Measurements from ENCODE around the gene GRAP2. TPM values are rescaled to one million over a fixed set of nuclear protein-coding genes. Genes with fewer than 3 reads are reported as not detected.

GRAP2 gene
- total and polyA plus RNA-seq, 2 of the 4 experiments (the other 2 are of a cell fraction): not detected

- Histone ChIP-seq H2AK9ac (replicated peaks; ENCODE audit: low read depth, low read length, poor library complexity) (no peak within 1 kb of the TSS), H3K4ac (ENCODE audit: low read depth, low read length) (no peak within 1 kb of the TSS), H3K27me3 (ENCODE audit: control insufficient read depth, insufficient read depth, low read length) (peaks cover 27% of the 10 kb centered on the region), H2BK5ac (ENCODE audit: low read depth, low read length, poor library complexity, severe bottlenecking) (no peak within 1 kb of the TSS), H2AFZ (replicated peaks; ENCODE audit: low read length, poor library complexity) (no peak within 1 kb of the TSS), H3K79me1 (ENCODE audit: low read depth in 1 of 2, low read length in 2 of 2) (no peaks in the 10 kb centered on the region), H2BK15ac (ENCODE audit: low read depth, low read length) (no peak within 1 kb of the TSS), H3K4me3 (ENCODE audit: insufficient read depth, low read depth, low read length) (no peak within 1 kb of the TSS), H3K36me3 (ENCODE audit: control insufficient read depth, insufficient read depth, low read length) (no peaks in the 10 kb centered on the region), H3K18ac (ENCODE audit: low read depth, low read length) (no peak within 1 kb of the TSS), H4K20me1 (ENCODE audit: insufficient read depth, low read length) (no peaks in the 10 kb centered on the region), H3K23ac (ENCODE audit: low read depth, low read length) (no peak within 1 kb of the TSS), H2AK5ac (ENCODE audit: low read depth, low read length) (no peak within 1 kb of the TSS), H4K5ac (ENCODE audit: low read depth, low read length) (no peak within 1 kb of the TSS), H3K4me2 (ENCODE audit: low read depth, low read length) (no peak within 1 kb of the TSS), H3K9me1 (ENCODE audit: insufficient read depth, low read length) (no peaks in the 10 kb centered on the region), H3K4me1 (ENCODE audit: control insufficient read depth, insufficient read depth, low read length) (no peaks in the 10 kb centered on the region), H3K9me3 (ENCODE audit: control insufficient read depth, insufficient read depth, low read length) (no peaks in the 10 kb centered on the region), H4K91ac (ENCODE audit: insufficient read depth, low read depth, low read length) (no peak within 1 kb of the TSS), H3K56ac (ENCODE audit: extremely low read depth, insufficient read depth, low read length) (no peak within 1 kb of the TSS), H2BK20ac (ENCODE audit: low read depth, low read length) (no peak within 1 kb of the TSS), H3K9ac (ENCODE audit: low read depth, low read length) (no peak within 1 kb of the TSS), H3K14ac (replicated peaks; ENCODE audit: low read depth, low read length) (no peak within 1 kb of the TSS), H3K27ac (ENCODE audit: insufficient read depth, low read length) (no peak within 1 kb of the TSS), H4K8ac (ENCODE audit: low read depth in 2 of 2, low read length in 2 of 2) (no peak within 1 kb of the TSS), H2BK120ac (ENCODE audit: low read depth, low read length) (no peak within 1 kb of the TSS)
- BruUV-seq (replicated peaks): no TSS peak
- CTCF ChIA-PET: no interaction called here
- dilution Hi-C loops (cut with HindIII; ENCODE audit: low sequenced_read_pairs, unreplicated experiment): no loop called here
- POLR2A ChIA-PET (ENCODE audit: unreplicated experiment): no interaction called here
- ATAC-seq (ENCODE audit: low read depth) (no peak), DNase-seq (no peak)
- in situ Hi-C loops (cut with MboI; ENCODE audit: low sequenced_read_pairs): no loop called here
- intact Hi-C loops (cut with micrococcal nuclease): no loop called here
- TF ChIP-seq BHLHE40 (IDR thresholded peaks at IDR 0.05; ENCODE audit: low read depth, low read length) (no peak), SMC3 (IDR thresholded peaks at IDR 0.05; ENCODE audit: low read depth, low read length) (no peak), RFX5 (IDR thresholded peaks at IDR 0.05; ENCODE audit: low read depth, low read length) (no peak), RAD21 (IDR thresholded peaks at IDR 0.05; ENCODE audit: low read length) (no peak), RCOR1 (IDR thresholded peaks at IDR 0.05; ENCODE audit: insufficient replicate concordance, low read length) (no peak), MAFK (IDR thresholded peaks at IDR 0.05; ENCODE audit: low read depth, low read length) (no peak), POLR2A (IDR thresholded peaks at IDR 0.05; ENCODE audit: low read depth, low read length) (no peak), CHD1 (IDR thresholded peaks at IDR 0.05; ENCODE audit: low read depth, low read length) (no peak), MAZ (IDR thresholded peaks at IDR 0.05; ENCODE audit: borderline replicate concordance, low read depth, low read length) (no peak), NFE2L2 (IDR thresholded peaks at IDR 0.05; ENCODE audit: low read depth, low read length) (no peak), FOS (IDR thresholded peaks at IDR 0.05; ENCODE audit: low read depth, low read length) (no peak), USF2 (IDR thresholded peaks at IDR 0.05; ENCODE audit: low read depth, low read length) (no peak), CEBPB (IDR thresholded peaks at IDR 0.05; ENCODE audit: low read depth, low read length) (no peak), MXI1 (IDR thresholded peaks at IDR 0.05; ENCODE audit: borderline replicate concordance, low read depth, low read length) (no peak)
- TF ChIP-seq, protein P1, sequence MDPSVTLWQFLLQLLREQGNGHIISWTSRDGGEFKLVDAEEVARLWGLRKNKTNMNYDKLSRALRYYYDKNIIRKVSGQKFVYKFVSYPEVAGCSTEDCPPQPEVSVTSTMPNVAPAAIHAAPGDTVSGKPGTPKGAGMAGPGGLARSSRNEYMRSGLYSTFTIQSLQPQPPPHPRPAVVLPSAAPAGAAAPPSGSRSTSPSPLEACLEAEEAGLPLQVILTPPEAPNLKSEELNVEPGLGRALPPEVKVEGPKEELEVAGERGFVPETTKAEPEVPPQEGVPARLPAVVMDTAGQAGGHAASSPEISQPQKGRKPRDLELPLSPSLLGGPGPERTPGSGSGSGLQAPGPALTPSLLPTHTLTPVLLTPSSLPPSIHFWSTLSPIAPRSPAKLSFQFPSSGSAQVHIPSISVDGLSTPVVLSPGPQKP (IDR thresholded peaks at IDR 0.05; ENCODE audit: borderline replicate concordance, low read depth, low read length): no peak
- TF ChIP-seq, protein P2, sequence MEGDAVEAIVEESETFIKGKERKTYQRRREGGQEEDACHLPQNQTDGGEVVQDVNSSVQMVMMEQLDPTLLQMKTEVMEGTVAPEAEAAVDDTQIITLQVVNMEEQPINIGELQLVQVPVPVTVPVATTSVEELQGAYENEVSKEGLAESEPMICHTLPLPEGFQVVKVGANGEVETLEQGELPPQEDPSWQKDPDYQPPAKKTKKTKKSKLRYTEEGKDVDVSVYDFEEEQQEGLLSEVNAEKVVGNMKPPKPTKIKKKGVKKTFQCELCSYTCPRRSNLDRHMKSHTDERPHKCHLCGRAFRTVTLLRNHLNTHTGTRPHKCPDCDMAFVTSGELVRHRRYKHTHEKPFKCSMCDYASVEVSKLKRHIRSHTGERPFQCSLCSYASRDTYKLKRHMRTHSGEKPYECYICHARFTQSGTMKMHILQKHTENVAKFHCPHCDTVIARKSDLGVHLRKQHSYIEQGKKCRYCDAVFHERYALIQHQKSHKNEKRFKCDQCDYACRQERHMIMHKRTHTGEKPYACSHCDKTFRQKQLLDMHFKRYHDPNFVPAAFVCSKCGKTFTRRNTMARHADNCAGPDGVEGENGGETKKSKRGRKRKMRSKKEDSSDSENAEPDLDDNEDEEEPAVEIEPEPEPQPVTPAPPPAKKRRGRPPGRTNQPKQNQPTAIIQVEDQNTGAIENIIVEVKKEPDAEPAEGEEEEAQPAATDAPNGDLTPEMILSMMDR (conservative IDR thresholded peaks at IDR 0.05; ENCODE audit: low read depth, low read length): no peak
- no CpG with 5 or more reads among the region's 20 CpGs for WGBS, 2 experiments (ENCODE audit: extremely low coverage in 2 of 2, insufficient read length in 1 of 2)
Observed at GRCh38 chr22:39893526-39893925, 7.4 kb upstream of the GRAP2 start, which contains the start of gene ENTHD1. TSS of gene ENTHD1 (minus strand) at chr22:39893760. CDS start at chr22:39887748, 6,012 bp downstream.
